ENCODE results near the gene NKPD1.

Gene NKPD1

GRCh38 chr19:45117167-45117594 is 43.6 kb downstream of the NKPD1 start:
- peak; percentile 58 for DNase-seq

GRCh38 chr19:45115809-45116615 is 44.8 kb downstream of the NKPD1 start:
- peak; percentile 93 for DNase-seq

GRCh38 chr19:45114116-45114515 is 46.7 kb downstream of the NKPD1 start:
- DNase-seq: peak; percentile 78

GRCh38 chr19:45113628-45114027 is 47.2 kb downstream of the NKPD1 start:
- peak; percentile 49 for DNase-seq

- DNase-seq: no peak
These were observed 48.5 kb downstream of the NKPD1 start for GRCh38 chr19:45112111-45112827.

All from NCI-H2171 (cell line).